BJ (cell line): Measurements from ENCODE around the gene SKI. TPM values are rescaled to one million over a fixed set of nuclear protein-coding genes. Genes with fewer than 3 reads are reported as not detected.
A peak's percentile ranks its signal among the peaks of the same experiment; 100 is the strongest.

ENCODE experiments used
- CTCF ChIA-PET: fragments of 350-600 bp; formaldehyde crosslinking; extraction: SDS; loops from one replicate; lab custom pipeline; 2021; ENCODE audit warnings: antibody characterized with exemption, inconsistent platforms; lab: Yijun Ruan, JAX
- POLR2A ChIA-PET: fragments of 300-600 bp; sonication (Branson Sonifier 250); formaldehyde crosslinking; extraction: SDS; loops from one replicate; lab custom pipeline; 2021; ENCODE audit warnings: antibody characterized with exemption; lab: Charles Lee
- DNase-seq: peaks from one replicate; pipeline ENCODE4 v3.0.0-alpha.2; 2011; ENCODE audit warnings: low read depth
- H3K27me3 ChIP-seq: 2 replicates; pipeline ENCODE4 v1.6.0; 2011; ENCODE audit warnings: low read length; ENCODE audit not compliant: control insufficient read depth, insufficient read depth
- H3K36me3 ChIP-seq: 2 replicates; pipeline ENCODE4 v1.5.1; 2011; ENCODE audit warnings: low read length; ENCODE audit not compliant: control insufficient read depth, insufficient read depth
- H3K4me3 ChIP-seq: 2 replicates; pipeline ENCODE4 v1.5.1; 2011; ENCODE audit warnings: low read depth, mild to moderate bottlenecking, control low read depth, low read length
- polyA plus RNA-seq: library from polyadenylated mRNA; depleted of rRNA; stranded (reverse); fragments of >200 nt; gene quantifications from 2 replicates; pipeline ENCODE4 v1.2.3, GENCODE V29; 2011
- TF ChIP-seq, protein P1 (sequence below): IDR thresholded peaks from 2 replicates; pipeline ENCODE4 v1.5.1; 2011; ENCODE audit warnings: low read depth, mild to moderate bottlenecking, control low read depth, inconsistent platforms, low read length, moderate library complexity; ENCODE audit not compliant: insufficient read depth

SKI gene
- polyA plus RNA-seq, 1 experiment = 5.1 TPM

- Histone ChIP-seq H3K36me3 (no peaks in the 10 kb centered on the region), H3K27me3 (peaks cover 1% of the 10 kb centered on the region; the same call in 1 of the 2 replicates), H3K4me3 (no peak overlapping the region)
- ChIA-PET CTCF (interaction anchor here (0.8 kb wide), 1 partner anchor 22 kb away, joined by 3 read pairs; the partner anchor contains the start of gene FAAP20), POLR2A (no interaction called here)
- no peak for DNase-seq
- TF ChIP-seq, protein P1, sequence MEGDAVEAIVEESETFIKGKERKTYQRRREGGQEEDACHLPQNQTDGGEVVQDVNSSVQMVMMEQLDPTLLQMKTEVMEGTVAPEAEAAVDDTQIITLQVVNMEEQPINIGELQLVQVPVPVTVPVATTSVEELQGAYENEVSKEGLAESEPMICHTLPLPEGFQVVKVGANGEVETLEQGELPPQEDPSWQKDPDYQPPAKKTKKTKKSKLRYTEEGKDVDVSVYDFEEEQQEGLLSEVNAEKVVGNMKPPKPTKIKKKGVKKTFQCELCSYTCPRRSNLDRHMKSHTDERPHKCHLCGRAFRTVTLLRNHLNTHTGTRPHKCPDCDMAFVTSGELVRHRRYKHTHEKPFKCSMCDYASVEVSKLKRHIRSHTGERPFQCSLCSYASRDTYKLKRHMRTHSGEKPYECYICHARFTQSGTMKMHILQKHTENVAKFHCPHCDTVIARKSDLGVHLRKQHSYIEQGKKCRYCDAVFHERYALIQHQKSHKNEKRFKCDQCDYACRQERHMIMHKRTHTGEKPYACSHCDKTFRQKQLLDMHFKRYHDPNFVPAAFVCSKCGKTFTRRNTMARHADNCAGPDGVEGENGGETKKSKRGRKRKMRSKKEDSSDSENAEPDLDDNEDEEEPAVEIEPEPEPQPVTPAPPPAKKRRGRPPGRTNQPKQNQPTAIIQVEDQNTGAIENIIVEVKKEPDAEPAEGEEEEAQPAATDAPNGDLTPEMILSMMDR = no peak
Measured at GRCh38 chr1:2216767-2217058, 11.4 kb upstream of the SKI start.

- H3K36me3 ChIP-seq = no peaks in the 10 kb centered on the region
- DNase-seq = no peak
- CTCF ChIA-PET = no interaction called here
- TF ChIP-seq, protein P1 = no peak
- POLR2A ChIA-PET = no interaction called here
- H3K27me3 ChIP-seq = peaks cover 1% of the 10 kb centered on the region; the same call in 1 of the 2 replicates
- no peak overlapping the region for H3K4me3 ChIP-seq
Measured at GRCh38 chr1:2221271-2221670, 6.8 kb upstream of the SKI start.

DNA sequence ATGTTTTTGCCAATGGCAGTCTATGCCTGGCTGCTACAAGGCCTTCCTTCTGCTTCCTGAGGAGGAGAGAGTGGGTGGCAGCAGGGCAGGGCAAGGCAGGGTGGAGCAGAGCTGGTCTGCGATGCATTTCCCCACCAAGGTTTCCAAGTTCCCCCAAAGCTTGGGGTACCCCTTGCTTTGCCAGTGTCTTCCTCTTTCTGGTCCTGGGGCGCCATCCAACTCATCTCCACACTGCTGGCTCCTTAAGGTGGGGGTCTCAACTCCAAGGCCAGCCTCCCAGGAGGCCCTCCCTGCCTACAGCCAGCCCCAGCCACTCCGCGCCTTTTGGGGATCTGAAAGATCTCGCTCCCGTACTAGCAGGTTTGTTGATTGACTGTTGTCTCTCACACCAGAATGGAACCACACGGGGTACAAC lies 3.9 kb upstream of the SKI start:
- no peak for DNase-seq
- no peak overlapping the region for H3K4me3 ChIP-seq
- peaks cover 1% of the 10 kb centered on the region; the same call in 1 of the 2 replicates for H3K27me3 ChIP-seq
- TF ChIP-seq, protein P1 = no peak
- H3K36me3 ChIP-seq = peaks cover 1% of the 10 kb centered on the region; the same call in 1 of the 2 replicates
- ChIA-PET POLR2A (no interaction called here), CTCF (interaction anchor here (1.0 to 2.4 kb wide), 4 partner anchors 11 to 158 kb away, joined by 3 to 12 read pairs (median 6); partner anchors contain the start of gene FAAP20)

- POLR2A ChIA-PET = no interaction called here
- TF ChIP-seq, protein P1 = no peak
- H3K27me3 ChIP-seq = peaks cover 1% of the 10 kb centered on the region; the same call in 1 of the 2 replicates
- no peak for DNase-seq
- no peak overlapping the region for H3K4me3 ChIP-seq
- CTCF ChIA-PET = interaction anchor here (1.0 to 2.4 kb wide), 4 partner anchors 12 to 157 kb away, joined by 3 to 12 read pairs (median 6); partner anchors contain the start of gene FAAP20
- H3K36me3 ChIP-seq = peaks cover 6% of the 10 kb centered on the region; the same call in 1 of the 2 replicates
Measured at GRCh38 chr1:2224631-2225428, 3.3 kb upstream of the SKI start.

GRCh38 chr1:2226525-2227345 lies 1.4 kb upstream of the SKI start:
- ChIA-PET POLR2A (no interaction called here), CTCF (interaction anchor here (0.7 to 1.7 kb wide), 4 partner anchors 32 to 1541 kb away, joined by 3 to 5 read pairs (median 4); no protein-coding TSS in a partner anchor)
- peaks cover 6% of the 10 kb centered on the region for H3K36me3 ChIP-seq
- H3K27me3 ChIP-seq = no peaks in the 10 kb centered on the region
- no peak for DNase-seq
- TF ChIP-seq, protein P1 = no peak
- peak overlapping the region; percentile 91 for H3K4me3 ChIP-seq
